HS-5 (cell line): Measurements from ENCODE around the gene ATR.

Experiments used
- DNase-seq: peaks from one replicate; pipeline ENCODE4 v3.0.0-alpha.2; 2012; ENCODE audit warnings: low read depth

The ATR gene

GRCh38 chr3:142509079-142509478, 69.5 kb downstream of the ATR start:
- DNase-seq = no peak

DNA sequence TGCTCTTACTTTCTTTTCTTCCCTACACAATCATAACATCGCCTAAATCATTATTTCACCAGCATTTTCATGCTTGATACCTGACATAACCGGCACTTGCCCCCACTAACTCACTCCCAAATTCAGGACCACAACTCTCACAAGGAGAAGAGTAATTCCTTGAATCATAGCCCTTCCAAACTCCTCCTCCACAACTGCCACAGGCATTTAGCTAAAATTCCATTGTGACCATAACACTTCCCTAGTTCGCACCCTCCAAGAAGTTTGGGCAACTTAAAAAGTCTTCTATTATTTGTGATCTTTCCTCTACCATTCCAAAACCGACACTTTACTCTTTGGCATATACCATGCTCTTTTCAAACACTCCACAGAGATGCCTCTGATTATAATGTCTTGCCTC, 71.3 kb downstream of the ATR start:
- DNase-seq = no peak

DNA sequence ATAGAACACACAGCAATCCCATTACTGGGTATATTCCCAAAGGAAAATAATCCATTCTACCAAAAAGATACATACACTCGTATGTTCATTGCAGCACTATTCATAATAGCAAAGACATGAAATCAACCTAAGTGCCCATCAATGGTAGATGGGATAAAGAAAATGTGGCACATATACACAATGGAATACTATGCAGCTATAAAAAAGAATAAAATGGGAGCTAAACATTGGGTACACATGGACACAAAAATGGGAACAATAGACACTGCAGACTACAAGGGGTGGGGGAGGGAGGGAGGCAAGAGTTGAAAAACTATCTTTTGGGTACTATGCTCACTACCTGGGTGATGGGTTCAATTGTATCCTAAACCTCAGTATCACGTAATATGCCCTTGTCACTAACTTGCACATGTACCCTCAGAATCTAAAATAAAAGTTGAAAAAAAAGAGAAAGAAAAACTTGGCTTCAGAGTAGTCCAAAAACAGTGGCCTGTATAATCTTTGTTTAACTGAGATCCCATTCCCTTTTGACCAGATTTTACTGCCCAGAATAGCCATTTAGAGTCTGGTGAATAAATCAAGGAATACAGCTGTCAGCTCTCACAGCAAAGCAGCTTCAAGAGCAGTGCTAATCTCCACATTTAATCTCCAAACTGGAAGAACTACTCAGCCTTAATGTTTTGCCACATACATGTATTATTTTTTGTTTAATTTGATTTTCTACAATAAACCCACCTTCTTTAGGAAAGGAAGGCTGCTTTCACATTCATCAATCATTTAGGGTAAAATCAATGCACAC, 76.1 kb downstream of the ATR start:
- DNase-seq = no peak

GRCh38 chr3:142501004-142501926, 77.3 kb downstream of the ATR start:
- peak; percentile 70 for DNase-seq

DNA sequence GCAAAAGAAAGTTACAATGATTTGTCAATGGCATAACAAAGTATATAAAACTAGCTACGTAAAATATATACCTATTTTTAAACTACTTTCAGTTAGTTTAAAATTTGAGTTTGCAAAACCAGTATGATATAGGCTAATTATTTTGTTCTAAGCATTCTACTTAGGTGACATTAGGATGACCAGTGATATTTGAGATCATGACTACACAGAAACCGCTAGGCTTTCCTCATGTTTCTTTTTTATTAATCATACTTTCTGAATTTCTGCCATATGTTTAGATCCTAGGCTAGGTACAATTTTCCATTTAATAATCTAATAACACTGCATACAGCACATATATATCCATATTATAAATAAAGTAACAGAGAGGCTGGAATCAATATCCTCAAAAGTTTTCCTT, 78.3 kb downstream of the ATR start:
- no peak for DNase-seq

DNA sequence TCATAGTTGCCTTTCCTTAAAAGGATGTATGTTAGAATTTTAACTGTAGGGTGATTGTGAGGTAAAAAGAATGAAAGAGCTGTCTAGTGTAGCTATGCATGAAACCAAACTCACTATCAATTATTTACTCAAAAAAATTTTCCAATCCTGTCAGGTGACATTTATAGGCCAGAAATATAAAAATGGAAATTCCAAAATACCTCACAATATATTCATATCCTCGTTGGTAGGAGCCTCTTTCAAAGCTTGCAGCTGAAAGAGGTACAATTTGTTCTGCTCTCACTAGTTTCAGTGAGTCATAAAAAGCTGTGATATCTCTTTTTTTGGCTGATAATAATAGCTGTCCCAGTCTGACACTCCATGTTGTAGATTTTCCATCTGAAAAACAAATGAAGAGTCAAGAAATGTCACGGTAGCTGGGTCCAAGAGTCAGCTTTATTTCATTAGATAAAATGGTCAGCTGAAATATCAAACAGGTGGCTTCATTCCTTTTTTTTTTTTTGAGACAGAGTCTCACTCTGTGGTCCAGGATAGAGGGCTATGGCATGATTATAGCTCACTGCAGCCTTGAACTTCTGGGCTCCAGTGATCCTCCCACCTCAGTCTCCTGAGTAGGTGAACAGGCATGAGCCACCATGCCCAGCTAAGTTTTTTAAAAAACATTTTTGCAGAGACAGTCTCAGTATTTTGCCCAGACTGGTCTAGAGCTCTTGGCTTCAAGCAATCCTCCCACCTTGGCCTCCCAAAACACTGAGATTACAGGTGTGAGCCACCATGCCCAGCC, 79.9 kb downstream of the ATR start:
- no peak for DNase-seq

GRCh38 chr3:142497729-142498128, 80.8 kb downstream of the ATR start:
- DNase-seq = no peak

- DNase-seq = no peak
Measured at GRCh38 chr3:142495103-142495502, 83.4 kb downstream of the ATR start.

- no peak for DNase-seq
Measured at GRCh38 chr3:142492184-142492583, 86.3 kb downstream of the ATR start.

DNA sequence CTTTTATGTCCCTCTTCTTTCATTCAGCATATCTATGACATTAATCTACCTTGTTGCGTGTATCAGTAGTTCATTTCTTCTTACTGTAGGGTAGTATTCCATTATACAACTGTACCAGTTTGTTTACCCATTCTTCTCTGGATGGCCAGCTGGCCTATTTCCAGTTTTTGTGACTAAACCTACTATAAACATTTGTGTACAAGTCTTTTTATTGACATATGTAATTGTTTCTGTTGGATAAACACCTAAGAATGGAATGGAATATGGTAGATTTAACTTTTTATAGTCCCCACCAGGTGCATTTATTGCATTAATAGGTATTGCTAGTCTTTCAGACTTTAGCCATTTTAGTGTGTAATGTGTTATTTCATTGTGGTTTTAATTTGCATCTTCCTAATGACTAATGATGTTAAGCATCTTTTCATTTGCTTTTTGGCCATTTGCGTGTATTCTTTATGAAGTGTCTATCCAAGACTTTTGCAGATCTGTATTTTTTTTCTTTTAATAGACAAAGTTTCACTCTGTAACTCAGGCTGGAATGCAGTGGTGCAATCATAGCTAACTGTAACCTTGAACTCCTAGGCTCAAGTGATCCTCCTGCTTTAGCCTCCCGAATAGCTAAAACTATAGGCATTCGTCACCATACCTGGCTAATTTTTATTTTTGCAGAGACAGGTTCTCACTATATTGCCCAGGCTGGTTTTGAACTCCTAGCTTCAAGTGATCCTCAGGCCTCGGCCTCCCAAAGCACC, 88.8 kb downstream of the ATR start:
- no peak for DNase-seq

DNA sequence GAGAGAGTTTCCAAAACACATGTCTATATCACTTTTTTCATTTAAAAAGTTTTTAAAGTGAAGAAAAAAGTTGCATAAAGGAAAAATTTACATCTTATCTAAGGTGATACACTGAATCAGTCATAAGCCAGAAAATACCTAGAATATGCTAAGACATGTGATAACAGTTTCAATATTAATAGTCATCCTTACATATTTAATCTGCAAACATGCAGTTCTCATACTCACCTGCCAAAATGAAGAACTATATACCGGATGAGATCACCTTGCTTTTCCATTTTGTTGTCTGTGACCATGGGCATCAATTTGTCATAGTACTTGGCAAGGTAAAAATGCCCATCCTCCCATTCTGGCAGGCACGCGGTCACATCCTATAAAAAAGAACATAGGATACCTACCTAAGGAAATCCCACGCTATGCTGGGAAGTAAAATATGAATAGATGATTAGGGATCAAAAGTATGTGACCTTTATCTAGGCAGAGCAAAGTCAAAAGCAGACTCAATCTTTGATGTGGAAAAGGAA, 93.6 kb downstream of the ATR start:
- no peak for DNase-seq

DNA sequence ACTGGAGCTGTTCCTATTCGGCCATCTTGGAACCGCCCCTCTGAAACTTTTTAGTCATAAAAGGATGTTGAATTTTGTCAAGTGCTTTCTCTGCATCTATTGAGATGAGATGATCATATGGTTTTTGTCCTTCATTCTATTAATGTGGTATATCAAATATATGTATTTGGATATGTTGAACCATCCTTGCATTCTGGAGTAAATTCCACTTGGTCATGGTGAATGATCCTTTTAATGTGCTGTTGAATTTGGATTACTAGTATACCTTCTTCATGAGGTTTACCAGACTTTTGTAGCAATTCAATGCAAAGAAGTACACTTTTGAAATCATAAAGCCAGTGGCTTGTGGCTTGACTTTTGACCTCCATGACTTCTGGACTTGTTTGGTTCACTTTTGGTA, 97.3 kb downstream of the ATR start:
- DNase-seq = no peak

DNA sequence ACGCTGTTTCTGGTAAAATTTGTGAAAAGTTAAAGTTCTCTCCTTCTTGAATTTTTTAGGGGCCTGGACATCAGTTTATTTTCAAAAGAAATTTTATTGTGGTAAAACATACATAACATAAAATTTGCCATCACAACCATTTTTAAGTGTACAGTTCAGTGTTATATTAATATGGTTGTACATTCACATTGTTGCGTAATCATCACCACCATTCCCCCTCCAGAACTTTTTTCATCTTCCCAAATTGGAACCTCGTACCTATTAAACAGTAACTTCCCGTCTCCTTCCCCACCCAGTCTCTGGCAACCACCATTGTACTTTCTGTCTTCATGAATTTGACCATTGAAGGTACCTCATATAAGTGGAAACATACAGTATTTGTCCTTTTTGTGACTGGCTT, 107.7 kb downstream of the ATR start:
- DNase-seq = no peak

- no peak for DNase-seq
Measured at GRCh38 chr3:142468456-142468855, 110.1 kb downstream of the ATR start.

DNA sequence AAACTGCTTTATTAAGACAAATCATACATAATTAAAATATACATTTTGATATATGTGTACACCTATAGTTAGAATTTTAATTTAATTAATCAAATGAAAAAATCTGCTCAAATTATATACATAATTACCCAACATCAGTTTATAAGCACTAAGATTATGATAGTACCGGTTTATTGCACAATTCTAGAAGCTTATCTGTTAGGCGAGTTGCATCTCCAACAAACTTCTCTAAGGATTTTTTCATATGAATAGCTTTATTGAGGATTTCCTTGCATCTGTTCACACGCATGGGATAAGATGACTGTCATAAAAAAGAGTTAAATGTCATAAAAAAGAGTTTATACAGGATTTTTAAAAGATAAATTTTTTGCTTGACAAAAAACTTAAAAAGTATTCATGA, 110.8 kb downstream of the ATR start:
- DNase-seq = no peak

- no peak for DNase-seq
Measured at GRCh38 chr3:142460689-142461088, 117.8 kb downstream of the ATR start.

DNA sequence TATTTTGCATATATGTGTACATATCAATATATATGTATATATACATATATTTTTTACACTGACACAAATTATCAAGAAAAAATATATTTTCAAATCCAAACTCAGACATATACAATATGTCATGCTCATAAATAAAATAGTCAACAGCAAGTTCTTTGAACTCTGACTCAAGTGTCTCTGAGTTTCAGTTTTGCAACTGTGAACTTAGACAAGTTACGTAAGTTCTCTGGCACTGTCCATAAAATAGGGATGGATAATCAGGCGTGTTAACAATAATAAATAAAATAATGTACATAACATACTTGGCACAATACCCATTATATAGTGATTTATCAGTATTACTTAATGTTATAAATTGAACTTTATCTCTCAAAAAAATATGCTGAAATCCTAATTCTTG, 118.6 kb downstream of the ATR start:
- no peak for DNase-seq

- DNase-seq = no peak
Measured at GRCh38 chr3:142459096-142459495, 119.4 kb downstream of the ATR start.

- no peak for DNase-seq
Measured at GRCh38 chr3:142450881-142451280, 127.7 kb downstream of the ATR start.

GRCh38 chr3:142450189-142450588, 128.3 kb downstream of the ATR start:
- no peak for DNase-seq
